GM19397 (cell line): ENCODE results near the gene MFSD2A.
"Not testable (repeated sequence)": the region's sequence is repeated elsewhere in the genome, so short reads cannot be mapped to it uniquely, and the experiment has no call there.

ENCODE experiments used
- ATAC-seq: cut with Tn5 transposase; IDR thresholded peaks from one replicate; pipeline ENCODE4 v1.9.1; 2021; ENCODE audit warnings: mild to moderate bottlenecking, moderate library complexity; ENCODE audit not compliant: unreplicated experiment

Gene MFSD2A

GRCh38 chr1:39954870-39955546, at the start of gene MFSD2A:
Gene MFSD2A (plus strand): TSS chr1:39955145. CDS start chr1:39955293, 148 bp downstream.
- peak; percentile 73 for ATAC-seq

GRCh38 chr1:39905172-39905571, 49.8 kb upstream of the MFSD2A start:
- no peak for ATAC-seq

- ATAC-seq: no peak
Measured at GRCh38 chr1:39907528-39908453, 47.2 kb upstream of the MFSD2A start.

GRCh38 chr1:39908534-39908933, 46.4 kb upstream of the MFSD2A start:
- ATAC-seq: no peak

GRCh38 chr1:39910263-39910662, 44.7 kb upstream of the MFSD2A start:
- no peak for ATAC-seq

GRCh38 chr1:39913136-39913535, 41.8 kb upstream of the MFSD2A start:
- ATAC-seq: not testable (repeated sequence)

GRCh38 chr1:39915499-39916129, 39.3 kb upstream of the MFSD2A start:
- ATAC-seq: no peak

- ATAC-seq: no peak
Measured at GRCh38 chr1:39917825-39918224, 37.1 kb upstream of the MFSD2A start.

GRCh38 chr1:39919545-39919944, 35.4 kb upstream of the MFSD2A start:
- ATAC-seq: no peak

GRCh38 chr1:39922251-39922688, 32.7 kb upstream of the MFSD2A start:
- ATAC-seq: no peak

- no peak for ATAC-seq
Measured at GRCh38 chr1:39925721-39926342, 29.1 kb upstream of the MFSD2A start.

- ATAC-seq: no peak
Measured at GRCh38 chr1:39926343-39926793, 28.6 kb upstream of the MFSD2A start.

- ATAC-seq: no peak
Measured at GRCh38 chr1:39926820-39927219, 28.1 kb upstream of the MFSD2A start.

GRCh38 chr1:39927538-39927937, 27.4 kb upstream of the MFSD2A start:
- no peak for ATAC-seq

- no peak for ATAC-seq
Measured at GRCh38 chr1:39928809-39929587, 25.9 kb upstream of the MFSD2A start.

GRCh38 chr1:39933956-39934941, 20.7 kb upstream of the MFSD2A start:
- no peak for ATAC-seq

GRCh38 chr1:39936724-39937491, 18.0 kb upstream of the MFSD2A start:
- no peak for ATAC-seq

- ATAC-seq: no peak
Measured at GRCh38 chr1:39938856-39939255, 16.1 kb upstream of the MFSD2A start.
